Lower lobe of right lung (tissue), 2 donors: ENCODE results near the gene FBXO45. TPM values are rescaled to one million over a fixed set of nuclear protein-coding genes. Genes with fewer than 3 reads are reported as not detected.
A peak's percentile ranks its signal among the peaks of the same experiment; 100 is the strongest.

Source experiments
- ATAC-seq, 2 donors: fragments of 200-7000 bp; cut with Tn5 transposase; one replicate each; pipeline ENCODE4 v1.9.1; 2020 to 2022; ENCODE audit warnings: mild to moderate bottlenecking in 2 of 2, moderate library complexity in 2 of 2
- DNase-seq: peaks from one replicate; pipeline ENCODE4 v3.0.0-alpha.2; 2020
- H3K27ac ChIP-seq: fragments of 200-600 bp; one replicate; pipeline ENCODE4 v1.8.0; 2022
- H3K27me3 ChIP-seq: fragments of 200-600 bp; one replicate; pipeline ENCODE4 v1.8.0; 2022; ENCODE audit warnings: low read depth
- H3K36me3 ChIP-seq: fragments of 200-600 bp; one replicate; pipeline ENCODE4 v1.8.0; 2022; ENCODE audit warnings: mild to moderate bottlenecking
- H3K4me1 ChIP-seq: fragments of 200-600 bp; one replicate; pipeline ENCODE4 v1.8.0; 2022
- H3K4me3 ChIP-seq: fragments of 200-600 bp; one replicate; pipeline ENCODE4 v1.8.0; 2022; ENCODE audit warnings: mild to moderate bottlenecking
- H3K9me3 ChIP-seq: fragments of 200-600 bp; one replicate; pipeline ENCODE4 v1.8.0; 2022
- intact Hi-C: fragments of 100-400 bp; cut with DNase I; formaldehyde crosslinking; loops from one replicate; pipeline ENCODE4 v1.11.0; 2022
- total RNA-seq: library from RNA; stranded (reverse); fragmentation: NEBNext Ultra II Directional; extraction: Animal tissue kit (Norgen Biotek cat#: 25700); gene quantifications from one replicate; pipeline ENCODE4 v1.2.1, GENCODE V29; 2021
- TF ChIP-seq, protein P1 (sequence below): fragments of 200-600 bp; IDR thresholded peaks from one replicate; pipeline ENCODE4 v1.8.0; 2022; ENCODE audit warnings: antibody characterized with exemption, mild to moderate bottlenecking
- donor health status: DM: no; HTN: yes; CAD: no; lungs with severe emphysema.

FBXO45 gene
- total RNA-seq, 1 donor from 2014 or later = 7.3 TPM

DNA sequence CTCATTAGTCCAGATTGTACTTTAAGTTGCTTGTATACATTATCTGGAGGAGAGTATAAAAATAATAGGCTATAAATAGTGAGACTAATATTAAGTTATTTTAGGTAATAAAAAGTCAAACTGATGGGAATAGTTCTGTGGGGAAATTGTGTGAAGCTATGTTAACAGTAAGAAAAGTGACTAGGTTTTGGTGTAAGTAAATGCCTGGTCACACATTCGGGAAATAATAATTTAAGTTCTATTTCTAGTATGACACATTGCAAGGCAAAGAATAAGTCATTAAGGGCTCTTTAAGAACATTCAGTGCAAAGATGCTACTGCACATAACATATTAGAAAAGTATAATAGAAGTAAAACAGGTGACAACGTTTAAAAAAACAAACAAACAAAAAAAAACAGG lies 52.2 kb downstream of the FBXO45 start:
- H3K9me3 ChIP-seq = no peaks in the 10 kb centered on the region
- no peak for ATAC-seq
- no peaks in the 10 kb centered on the region for H3K36me3 ChIP-seq
- no peak for DNase-seq
- peaks cover 51% of the 10 kb centered on the region for H3K4me1 ChIP-seq
- no peaks in the 10 kb centered on the region for H3K27me3 ChIP-seq
- peak overlapping the region; percentile 74 for H3K27ac ChIP-seq
- intact Hi-C loops = no loop called here
- TF ChIP-seq, protein P1, sequence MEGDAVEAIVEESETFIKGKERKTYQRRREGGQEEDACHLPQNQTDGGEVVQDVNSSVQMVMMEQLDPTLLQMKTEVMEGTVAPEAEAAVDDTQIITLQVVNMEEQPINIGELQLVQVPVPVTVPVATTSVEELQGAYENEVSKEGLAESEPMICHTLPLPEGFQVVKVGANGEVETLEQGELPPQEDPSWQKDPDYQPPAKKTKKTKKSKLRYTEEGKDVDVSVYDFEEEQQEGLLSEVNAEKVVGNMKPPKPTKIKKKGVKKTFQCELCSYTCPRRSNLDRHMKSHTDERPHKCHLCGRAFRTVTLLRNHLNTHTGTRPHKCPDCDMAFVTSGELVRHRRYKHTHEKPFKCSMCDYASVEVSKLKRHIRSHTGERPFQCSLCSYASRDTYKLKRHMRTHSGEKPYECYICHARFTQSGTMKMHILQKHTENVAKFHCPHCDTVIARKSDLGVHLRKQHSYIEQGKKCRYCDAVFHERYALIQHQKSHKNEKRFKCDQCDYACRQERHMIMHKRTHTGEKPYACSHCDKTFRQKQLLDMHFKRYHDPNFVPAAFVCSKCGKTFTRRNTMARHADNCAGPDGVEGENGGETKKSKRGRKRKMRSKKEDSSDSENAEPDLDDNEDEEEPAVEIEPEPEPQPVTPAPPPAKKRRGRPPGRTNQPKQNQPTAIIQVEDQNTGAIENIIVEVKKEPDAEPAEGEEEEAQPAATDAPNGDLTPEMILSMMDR = no peak
- H3K4me3 ChIP-seq = no peak overlapping the region

DNA sequence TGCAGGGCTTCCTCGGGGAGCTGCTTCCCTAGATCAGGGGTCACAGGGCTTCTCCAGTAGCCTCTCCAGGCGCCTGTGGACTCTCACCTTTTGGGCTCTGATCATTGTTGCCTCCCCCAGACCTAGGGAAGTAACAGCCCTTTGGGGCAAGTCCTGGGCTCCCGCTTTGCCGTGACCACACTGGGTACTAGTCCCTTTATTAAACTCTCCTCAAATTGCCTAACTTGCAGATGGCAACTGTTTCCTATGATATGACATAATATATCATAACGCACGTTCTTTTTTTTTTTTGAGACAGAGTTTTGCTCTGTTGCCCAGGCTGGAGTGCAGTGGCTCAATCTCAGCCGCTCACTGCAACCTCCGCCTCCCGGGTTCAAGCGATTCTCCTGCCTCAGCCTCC lies 53.2 kb downstream of the FBXO45 start:
- Histone ChIP-seq H3K4me1 (peaks cover 51% of the 10 kb centered on the region), H3K4me3 (no peak overlapping the region), H3K27ac (no peak overlapping the region), H3K27me3 (no peaks in the 10 kb centered on the region), H3K36me3 (no peaks in the 10 kb centered on the region), H3K9me3 (no peaks in the 10 kb centered on the region)
- intact Hi-C loops = no loop called here
- TF ChIP-seq, protein P1 = no peak
- DNase-seq (no peak), ATAC-seq (peak in 1 of 2 donors; percentile 21)

DNA sequence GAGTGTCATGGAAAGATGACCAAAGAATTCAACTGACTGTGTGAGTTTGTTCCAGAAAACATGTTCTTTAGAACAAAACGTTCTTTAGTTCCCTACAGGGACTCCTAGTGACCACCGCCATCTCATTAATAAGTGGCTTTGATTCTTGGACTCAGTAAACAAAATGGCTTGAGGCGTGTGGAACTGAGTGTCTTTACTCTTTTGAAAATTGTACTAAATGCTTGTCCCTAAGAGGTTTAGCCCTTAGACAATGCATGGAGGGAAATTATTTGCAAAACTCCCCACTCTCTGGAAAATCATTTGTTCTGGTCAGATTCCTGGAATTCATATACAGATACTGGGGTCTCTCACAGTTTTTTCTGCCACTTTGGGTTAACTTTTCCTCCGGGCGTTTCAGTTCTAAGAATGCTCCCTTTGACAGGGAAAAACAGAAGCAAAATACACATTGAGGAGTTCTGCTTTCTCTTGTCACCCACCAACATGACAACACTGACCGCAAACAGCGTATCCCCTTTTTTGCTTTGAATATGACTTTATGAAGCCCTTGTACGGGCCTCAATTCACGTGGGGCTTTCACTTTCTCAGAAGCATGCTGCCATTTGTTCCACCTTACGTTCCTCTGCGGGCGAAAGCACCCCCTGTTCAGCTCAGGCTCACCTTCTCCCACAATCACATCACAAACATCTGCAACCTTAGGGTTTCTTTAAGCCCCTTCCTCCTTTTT lies 55.8 kb downstream of the FBXO45 start:
- TF ChIP-seq, protein P1 = no peak
- H3K4me3 ChIP-seq = no peak overlapping the region
- intact Hi-C loops = no loop called here
- ATAC-seq (peak; percentile 76 to 85), DNase-seq (no peak)
- peaks cover 38% of the 10 kb centered on the region for H3K4me1 ChIP-seq
- no peaks in the 10 kb centered on the region for H3K36me3 ChIP-seq
- H3K27ac ChIP-seq = peak overlapping the region; percentile 77
- no peaks in the 10 kb centered on the region for H3K27me3 ChIP-seq
- no peaks in the 10 kb centered on the region for H3K9me3 ChIP-seq

DNA sequence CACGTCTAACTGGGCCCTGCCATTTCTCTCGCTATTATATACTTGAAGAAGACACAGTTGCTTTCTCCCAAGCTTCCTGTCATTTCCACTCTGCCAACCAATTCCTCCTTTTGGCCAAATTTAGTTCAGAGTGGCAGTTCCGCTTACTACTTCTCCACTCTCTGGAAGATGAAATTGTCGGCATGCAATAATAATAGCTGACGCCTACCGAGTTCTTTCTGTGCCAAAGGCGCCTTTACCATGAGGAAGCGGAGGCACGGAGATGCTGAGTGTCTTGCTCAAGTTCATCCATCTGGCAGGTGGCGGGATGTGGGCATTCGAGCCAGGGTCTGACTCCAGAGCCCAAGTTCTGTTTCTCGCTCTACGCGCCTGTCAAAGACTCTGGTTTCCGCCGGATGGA lies 56.4 kb downstream of the FBXO45 start:
- no peak overlapping the region for H3K4me3 ChIP-seq
- DNase-seq (peak; percentile 75), ATAC-seq (peak; percentile 72 to 79)
- TF ChIP-seq, protein P1 = no peak
- H3K27me3 ChIP-seq = no peaks in the 10 kb centered on the region
- no peaks in the 10 kb centered on the region for H3K9me3 ChIP-seq
- peaks cover 35% of the 10 kb centered on the region for H3K4me1 ChIP-seq
- H3K36me3 ChIP-seq = no peaks in the 10 kb centered on the region
- intact Hi-C loops = no loop called here
- peak overlapping the region; percentile 77 for H3K27ac ChIP-seq

DNA sequence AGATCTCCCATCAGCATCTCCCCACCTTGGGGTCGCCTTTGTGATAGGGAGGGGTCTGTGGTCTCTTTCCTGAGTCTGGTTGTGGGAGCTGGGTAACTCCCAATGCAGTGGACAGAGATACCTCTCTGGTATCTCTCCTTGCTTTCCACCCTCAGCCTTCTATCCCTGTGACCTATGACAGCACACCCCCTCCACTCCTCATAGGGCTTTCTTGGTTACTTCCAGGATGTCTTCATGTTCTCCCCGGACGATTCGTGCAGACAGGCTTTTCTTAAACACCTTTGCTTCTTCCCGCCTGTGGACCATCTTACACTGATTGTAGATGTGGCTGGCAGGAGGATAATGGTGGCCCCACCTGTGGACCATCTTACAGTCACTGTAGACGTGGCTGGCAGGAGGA lies 56.9 kb downstream of the FBXO45 start:
- H3K27ac ChIP-seq = peak overlapping the region; percentile 77
- no peaks in the 10 kb centered on the region for H3K36me3 ChIP-seq
- TF ChIP-seq, protein P1 = no peak
- H3K9me3 ChIP-seq = no peaks in the 10 kb centered on the region
- ATAC-seq (no peak), DNase-seq (no peak)
- intact Hi-C loops = no loop called here
- no peak overlapping the region for H3K4me3 ChIP-seq
- no peaks in the 10 kb centered on the region for H3K27me3 ChIP-seq
- H3K4me1 ChIP-seq = peaks cover 30% of the 10 kb centered on the region
